K562 (cell line): ENCODE data around the gene SPDEF. TPM values are rescaled to one million over a fixed set of nuclear protein-coding genes. Genes with fewer than 3 reads are reported as not detected.

Experiments
- ATF7 ChIP-seq: fragments of 450-650 bp; IDR thresholded peaks from 2 replicates; pipeline ENCODE4 v1.7.1; 2014; ENCODE audit warnings: mild to moderate bottlenecking, moderate library complexity
- CBX5 ChIP-seq: IDR thresholded peaks from 2 replicates; pipeline ENCODE4 v1.6.1; 2014; ENCODE audit warnings: low read depth, borderline replicate concordance
- CHD1 ChIP-seq: fragments of 200-600 bp; sonication (generic); IDR thresholded peaks from one replicate; pipeline ENCODE4 v1.6.1; 2012; ENCODE audit warnings: mild to moderate bottlenecking, moderate library complexity, low read length, inconsistent platforms
- EHMT2 ChIP-seq: fragments of 450-650 bp; IDR thresholded peaks from 2 replicates; pipeline ENCODE4 v1.6.1; 2018; ENCODE audit warnings: antibody characterized with exemption
- EP400 ChIP-seq: fragments of 450-650 bp; IDR thresholded peaks from 2 replicates; pipeline ENCODE4 v1.6.1; 2017; ENCODE audit warnings: antibody characterized with exemption, mild to moderate bottlenecking, moderate library complexity
- GATAD2B ChIP-seq: fragments of 450-650 bp; IDR thresholded peaks from 2 replicates; pipeline ENCODE4 v1.6.1; 2017; ENCODE audit warnings: mild to moderate bottlenecking, borderline replicate concordance
- GTF2F1 ChIP-seq: IDR thresholded peaks from 2 replicates; pipeline ENCODE4 v1.6.1; 2011; ENCODE audit warnings: low read depth, low read length, improper control_type of control experiment
- JUND ChIP-seq, 2 experiments: IDR thresholded peaks; 2 replicates in 1 of 2; 3 replicates in 1 of 2; pipeline ENCODE4 v1.6.1; 2011; ENCODE audit warnings: borderline replicate concordance in 2 of 2, low read depth in 2 of 2, low read length in 2 of 2, improper control_type of control experiment in 1 of 2, missing biosample characterization in 1 of 2, missing genetic modification characterization in 1 of 2, missing genetic modification reagents in 1 of 2
- MAFG ChIP-seq: fragments of 450-650 bp; conservative IDR thresholded peaks from 2 replicates; pipeline ENCODE4 v1.6.1; 2016; ENCODE audit warnings: missing genetic modification characterization, missing compliant biosample characterization
- MYC ChIP-seq, 2 experiments: fragments of 250-450 bp in 1 of 2; sonication (Bioruptor Pico) in 1 of 2; IDR thresholded peaks; 2 replicates each; pipeline versions ENCODE4 v1.5.1 to v1.6.1; 2012 to 2021; ENCODE audit warnings: low read depth in 2 of 2, borderline replicate concordance in 1 of 2, improper control_type of control experiment in 1 of 2, low read length in 1 of 2, mild to moderate bottlenecking in 1 of 2, moderate library complexity in 1 of 2
- NELFE ChIP-seq: IDR thresholded peaks from 2 replicates; pipeline ENCODE4 v1.6.1; 2011; ENCODE audit warnings: mild to moderate bottlenecking; ENCODE audit not compliant: insufficient read depth, insufficient read length
- RFX7 ChIP-seq: fragments of 250-450 bp; sonication (Bioruptor Pico); IDR thresholded peaks from 2 replicates; pipeline ENCODE4 v1.5.1; 2021; ENCODE audit warnings: mild to moderate bottlenecking
- RNF2 ChIP-seq: sonication (generic); IDR thresholded peaks from 2 replicates; pipeline ENCODE4 v1.6.1; 2016
- SOX6 ChIP-seq: fragments of 450-650 bp; IDR thresholded peaks from 2 replicates; pipeline ENCODE4 v1.6.1; 2014; ENCODE audit warnings: mild to moderate bottlenecking
- SPI1 ChIP-seq: IDR thresholded peaks from 2 replicates; pipeline ENCODE4 v1.6.1; 2011; ENCODE audit warnings: low read depth, low read length, control low read depth, borderline replicate concordance
- ZNF589 ChIP-seq: fragments of 200-800 bp; sonication (Bioruptor generic); IDR thresholded peaks from 2 replicates; pipeline ENCODE4 v1.6.1; 2016; ENCODE audit warnings: low read depth, missing genetic modification characterization, missing compliant biosample characterization
- polyA plus RNA-seq, 8 experiments: library from polyadenylated mRNA; depleted of rRNA in 4 of 8; stranded (reverse) in 5 of 8; unstranded in 3 of 8; fragments of >200 nt; fragmentation: Nextera tagmentation in 2 of 8; fragmentation: Illumina TruSeq in 1 of 8; extraction: Ambion mirVana in 2 of 8; extraction: Trizol in 1 of 8; gene quantifications; 2 replicates each; pipeline versions ENCODE4 v1.2.1 to v1.2.3, GENCODE V29; 2011 to 2014; ENCODE audit warnings: inconsistent platforms in 1 of 8, missing spikeins in 1 of 8
- total RNA-seq, 7 experiments: library from RNA; depleted of rRNA in 6 of 7; stranded (reverse); fragments of >200 nt in 6 of 7; fragmentation: Illumina TruSeq in 2 of 7; extraction: Trizol in 2 of 7; gene quantifications; 2 replicates each; pipeline versions ENCODE4 v1.2.1 to v1.2.3, GENCODE V29; 2011 to 2021; ENCODE audit warnings: low replicate concordance in 1 of 7
- TF ChIP-seq, protein P1 (sequence below): sonication (generic); formaldehyde crosslinking; IDR thresholded peaks from 2 replicates; pipeline ENCODE4 v1.8.1; 2023; ENCODE audit warnings: mild to moderate bottlenecking, missing genetic modification reagents, moderate library complexity
- TF ChIP-seq, protein P2 (sequence below): sonication (generic); formaldehyde crosslinking; IDR thresholded peaks from 2 replicates; pipeline ENCODE4 v1.8.0; 2022; ENCODE audit warnings: mild to moderate bottlenecking, missing genetic modification reagents
- TF ChIP-seq, protein P3 (sequence below): sonication (generic); formaldehyde crosslinking; IDR thresholded peaks from 2 replicates; pipeline ENCODE4 v1.8.0; 2022; ENCODE audit warnings: missing genetic modification reagents, mild to moderate bottlenecking, borderline replicate concordance

Gene SPDEF
- total and polyA plus RNA-seq, 9 of the 15 experiments (the other 6 are each of a cell fraction or from before 2014, with no cell fraction given), result 0.04 to 0.12 (median 0.11) TPM; not detected in 5

DNA sequence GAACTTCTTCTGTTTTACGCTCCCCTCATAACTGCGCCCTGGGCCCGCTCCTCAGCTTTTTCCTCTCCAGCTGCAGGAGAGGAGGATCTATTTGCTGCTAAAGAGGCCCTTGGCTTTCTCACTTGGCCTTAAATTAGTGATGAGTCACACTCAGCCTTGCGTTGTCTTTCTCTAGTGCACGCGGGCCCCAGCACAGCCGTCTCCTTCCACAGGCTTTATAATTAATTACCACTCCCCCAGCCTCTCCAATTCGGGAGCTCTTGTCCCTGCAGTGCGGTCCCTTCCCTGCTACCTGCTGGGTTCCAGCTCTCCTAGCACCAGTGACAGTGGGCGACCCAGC lies 65.1 kb downstream of the SPDEF start (continued):
- TF ChIP-seq CBX5 (no peak), MYC (IDR thresholded peaks at IDR 0.05; ENCODE audit: low read depth, low read length) (0 out of 2 replicates have a peak, but pooled peaks have one; percentile 38), MYC (CRISPR knock-in tag; IDR thresholded peaks at IDR 0.05; ENCODE audit: borderline replicate concordance, low read depth) (no peak), ZNF589 (CRISPR knock-in tag) (0 out of 2 replicates have a peak, but pooled peaks have one; percentile 42), CHD1 (no peak), SOX6 (no peak), RFX7 (CRISPR knock-in tag) (no peak), EHMT2 (no peak), SPI1 (no peak), GATAD2B (peak; percentile 41; the same call in 1 of the 2 replicates), JUND (IDR thresholded peaks at IDR 0.05; ENCODE audit: borderline replicate concordance, low read depth, low read length) (peak; percentile 90), JUND (tag; IDR thresholded peaks at IDR 0.05; ENCODE audit: borderline replicate concordance, low read depth, low read length) (peak; percentile 89; the same call in 2 of the 3 replicates), RNF2 (no peak), ATF7 (no peak), NELFE (no peak), EP400 (no peak), MAFG (peak; percentile 94), GTF2F1 (no peak)
- TF ChIP-seq, protein P1, sequence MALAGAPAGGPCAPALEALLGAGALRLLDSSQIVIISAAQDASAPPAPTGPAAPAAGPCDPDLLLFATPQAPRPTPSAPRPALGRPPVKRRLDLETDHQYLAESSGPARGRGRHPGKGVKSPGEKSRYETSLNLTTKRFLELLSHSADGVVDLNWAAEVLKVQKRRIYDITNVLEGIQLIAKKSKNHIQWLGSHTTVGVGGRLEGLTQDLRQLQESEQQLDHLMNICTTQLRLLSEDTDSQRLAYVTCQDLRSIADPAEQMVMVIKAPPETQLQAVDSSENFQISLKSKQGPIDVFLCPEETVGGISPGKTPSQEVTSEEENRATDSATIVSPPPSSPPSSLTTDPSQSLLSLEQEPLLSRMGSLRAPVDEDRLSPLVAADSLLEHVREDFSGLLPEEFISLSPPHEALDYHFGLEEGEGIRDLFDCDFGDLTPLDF (CRISPR knock-in tag), result no peak
- TF ChIP-seq, protein P2, sequence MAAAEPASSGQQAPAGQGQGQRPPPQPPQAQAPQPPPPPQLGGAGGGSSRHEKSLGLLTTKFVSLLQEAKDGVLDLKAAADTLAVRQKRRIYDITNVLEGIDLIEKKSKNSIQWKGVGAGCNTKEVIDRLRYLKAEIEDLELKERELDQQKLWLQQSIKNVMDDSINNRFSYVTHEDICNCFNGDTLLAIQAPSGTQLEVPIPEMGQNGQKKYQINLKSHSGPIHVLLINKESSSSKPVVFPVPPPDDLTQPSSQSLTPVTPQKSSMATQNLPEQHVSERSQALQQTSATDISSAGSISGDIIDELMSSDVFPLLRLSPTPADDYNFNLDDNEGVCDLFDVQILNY (CRISPR knock-in tag), result no peak
- TF ChIP-seq, protein P3, sequence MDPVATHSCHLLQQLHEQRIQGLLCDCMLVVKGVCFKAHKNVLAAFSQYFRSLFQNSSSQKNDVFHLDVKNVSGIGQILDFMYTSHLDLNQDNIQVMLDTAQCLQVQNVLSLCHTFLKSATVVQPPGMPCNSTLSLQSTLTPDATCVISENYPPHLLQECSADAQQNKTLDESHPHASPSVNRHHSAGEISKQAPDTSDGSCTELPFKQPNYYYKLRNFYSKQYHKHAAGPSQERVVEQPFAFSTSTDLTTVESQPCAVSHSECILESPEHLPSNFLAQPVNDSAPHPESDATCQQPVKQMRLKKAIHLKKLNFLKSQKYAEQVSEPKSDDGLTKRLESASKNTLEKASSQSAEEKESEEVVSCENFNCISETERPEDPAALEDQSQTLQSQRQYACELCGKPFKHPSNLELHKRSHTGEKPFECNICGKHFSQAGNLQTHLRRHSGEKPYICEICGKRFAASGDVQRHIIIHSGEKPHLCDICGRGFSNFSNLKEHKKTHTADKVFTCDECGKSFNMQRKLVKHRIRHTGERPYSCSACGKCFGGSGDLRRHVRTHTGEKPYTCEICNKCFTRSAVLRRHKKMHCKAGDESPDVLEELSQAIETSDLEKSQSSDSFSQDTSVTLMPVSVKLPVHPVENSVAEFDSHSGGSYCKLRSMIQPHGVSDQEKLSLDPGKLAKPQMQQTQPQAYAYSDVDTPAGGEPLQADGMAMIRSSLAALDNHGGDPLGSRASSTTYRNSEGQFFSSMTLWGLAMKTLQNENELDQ (CRISPR knock-in tag), result no peak
